Pulmonary artery endothelial cell (primary cell): ENCODE results near the gene CACNA2D3. TPM values are rescaled to one million over a fixed set of nuclear protein-coding genes. Genes with fewer than 3 reads are reported as not detected.
"Not testable (repeated sequence)": the region's sequence is repeated elsewhere in the genome, so short reads cannot be mapped to it uniquely, and the experiment has no call there.

Experiments used
- DNase-seq: peaks from one replicate; pipeline ENCODE4 v3.0.0-alpha.2; 2011; ENCODE audit warnings: low read depth, low spot score
- total RNA-seq: library from RNA; depleted of rRNA; stranded (reverse); fragments of >200 nt; gene quantifications from 2 replicates; pipeline ENCODE4 v1.2.3, GENCODE V29; 2014

CACNA2D3 gene
- total RNA-seq, 1 donor from 2014 or later = not detected

GRCh38 chr3:54625805-54626787, 503.7 kb downstream of the CACNA2D3 start:
- no peak for DNase-seq

DNA sequence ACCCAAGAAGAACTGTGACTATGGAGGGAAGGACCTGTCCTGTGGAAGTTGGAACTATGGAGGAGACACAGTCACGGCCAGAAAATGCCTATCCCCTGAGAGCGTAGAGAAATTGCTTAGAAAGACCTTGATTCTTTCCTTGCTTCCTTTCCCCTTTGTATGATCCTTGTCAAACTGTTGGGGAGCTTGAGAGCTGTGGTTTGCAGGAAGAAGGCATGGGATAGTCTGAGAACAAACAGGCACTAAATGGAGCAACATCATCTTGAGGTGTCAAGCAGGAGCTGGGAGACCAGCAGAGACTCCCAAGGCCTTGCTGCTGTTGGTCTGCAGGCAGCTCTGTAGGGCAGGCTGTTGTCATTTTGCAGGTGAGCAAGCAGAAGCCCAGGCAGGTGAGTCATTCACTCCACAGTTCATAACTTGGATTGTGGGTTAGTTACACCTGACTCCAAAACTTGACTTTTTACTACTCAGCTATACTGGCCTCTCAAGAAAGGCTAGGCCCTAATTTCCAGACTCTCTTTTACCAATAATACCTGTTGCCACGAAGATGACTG, 506.6 kb downstream of the CACNA2D3 start:
- DNase-seq = no peak

DNA sequence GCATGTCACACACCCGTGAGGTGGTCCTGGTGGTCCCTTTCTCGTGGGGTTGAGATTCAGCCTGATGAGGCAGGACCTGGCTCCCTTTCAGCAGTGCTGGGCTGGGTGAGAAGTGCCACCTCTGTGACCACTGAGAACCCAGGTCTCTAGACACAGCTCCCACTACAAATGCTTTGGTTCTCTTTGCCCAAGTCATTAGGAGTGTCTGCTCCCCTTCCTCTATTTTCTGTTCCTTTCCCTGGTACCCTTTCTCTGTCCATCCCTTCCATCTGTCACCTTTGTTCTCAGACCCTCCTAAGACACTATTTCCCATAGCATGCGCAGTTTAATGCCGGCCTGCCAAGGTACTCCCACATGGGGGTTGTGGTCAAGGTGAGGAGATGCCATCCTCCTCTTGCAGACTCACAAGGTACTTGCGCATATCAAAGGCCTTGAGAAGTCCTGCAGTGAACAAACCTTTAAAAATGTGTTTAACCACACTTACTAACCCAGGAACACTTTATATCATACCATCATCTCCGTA, 507.8 kb downstream of the CACNA2D3 start:
- DNase-seq = no peak

GRCh38 chr3:54631001-54631400, 508.6 kb downstream of the CACNA2D3 start:
- not testable (repeated sequence) for DNase-seq

- DNase-seq = no peak
These were observed 509.4 kb downstream of the CACNA2D3 start for GRCh38 chr3:54631516-54632325.

- no peak for DNase-seq
These were observed 509.9 kb downstream of the CACNA2D3 start for GRCh38 chr3:54632326-54632665.

GRCh38 chr3:54632834-54633233, 510.5 kb downstream of the CACNA2D3 start:
- DNase-seq = no peak

GRCh38 chr3:54633444-54634121, 511.2 kb downstream of the CACNA2D3 start:
- DNase-seq = no peak

DNA sequence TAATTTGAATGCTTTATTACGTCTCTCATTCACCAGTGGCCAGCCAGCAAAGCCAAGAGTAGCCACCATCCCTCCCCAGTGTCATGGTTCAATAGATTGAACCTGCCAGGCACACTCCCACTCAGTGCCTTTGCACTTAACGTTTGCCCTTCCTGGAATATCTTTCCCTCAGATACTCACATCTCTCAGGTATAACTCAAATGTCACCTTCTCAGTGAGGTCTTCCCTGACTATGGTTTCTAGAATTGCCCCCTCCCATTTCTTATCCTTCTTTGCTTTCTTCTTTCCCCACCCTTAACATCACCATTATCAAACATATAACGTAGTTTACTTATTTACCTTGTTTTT, 511.7 kb downstream of the CACNA2D3 start:
- DNase-seq = no peak

DNA sequence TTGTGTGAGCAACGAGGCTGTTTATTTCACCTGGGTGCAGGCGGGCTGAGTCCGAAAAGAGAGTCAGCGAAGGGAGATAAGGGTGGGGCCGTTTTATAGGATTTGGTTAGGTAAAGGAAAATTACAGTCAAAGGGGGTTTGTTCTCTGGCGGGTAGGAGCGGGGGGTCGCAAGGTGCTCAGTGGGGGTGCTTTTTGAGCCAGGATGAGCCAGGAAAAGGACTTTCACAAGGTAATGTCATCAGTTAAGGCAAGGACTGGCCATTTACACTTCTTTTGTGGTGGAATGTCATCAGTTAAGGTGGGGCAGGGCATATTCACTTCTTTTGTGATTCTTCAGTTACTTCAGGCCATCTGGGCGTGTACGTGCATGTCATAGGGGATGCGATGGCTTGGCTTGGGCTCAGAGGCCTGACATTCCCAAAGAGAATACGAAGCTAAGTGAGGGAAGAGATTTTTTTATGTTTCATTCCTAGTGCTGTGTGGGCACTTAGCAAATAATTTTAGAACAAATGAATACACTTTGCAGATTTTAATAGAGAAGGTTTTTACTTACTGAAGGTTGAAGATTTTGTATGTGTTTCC, 517.5 kb downstream of the CACNA2D3 start:
- not testable (repeated sequence) for DNase-seq

DNA sequence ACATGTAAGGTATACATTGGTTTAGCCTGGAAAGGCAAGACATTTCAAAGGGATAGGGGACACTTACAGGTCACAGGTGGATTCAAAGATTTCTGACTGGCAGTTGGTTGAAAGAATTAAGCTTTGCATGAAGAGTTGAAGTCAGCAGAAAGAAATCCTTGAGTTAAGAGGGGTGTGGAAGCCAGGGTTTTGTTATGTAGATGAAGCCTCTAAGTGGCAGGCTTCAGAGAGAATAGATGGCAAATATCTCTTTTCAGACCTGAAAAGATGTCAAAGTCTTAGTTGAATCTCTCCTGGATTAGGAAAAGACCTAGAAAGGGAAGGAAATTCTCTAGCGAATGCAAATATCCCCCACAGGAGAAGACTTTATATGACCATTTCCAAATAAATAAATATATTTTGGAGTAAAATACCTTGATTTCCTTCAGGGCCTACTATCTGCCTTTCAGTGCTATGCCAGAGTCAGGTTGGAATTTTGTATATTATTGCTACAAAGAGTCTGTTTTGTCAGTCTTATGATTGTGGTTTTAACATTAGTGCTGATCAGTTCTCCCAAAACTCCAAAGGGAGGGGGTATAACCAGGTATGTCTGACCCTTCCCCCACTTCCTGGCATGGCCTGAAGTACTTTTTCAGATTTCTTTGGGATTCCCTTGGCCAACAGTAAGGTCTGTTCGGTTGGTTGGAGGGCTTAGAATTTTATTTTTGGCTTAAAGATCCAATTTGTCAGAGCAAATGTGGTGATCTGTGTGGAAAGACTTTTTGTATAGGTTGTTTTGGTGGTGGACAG, 519.1 kb downstream of the CACNA2D3 start:
- DNase-seq = no peak

DNA sequence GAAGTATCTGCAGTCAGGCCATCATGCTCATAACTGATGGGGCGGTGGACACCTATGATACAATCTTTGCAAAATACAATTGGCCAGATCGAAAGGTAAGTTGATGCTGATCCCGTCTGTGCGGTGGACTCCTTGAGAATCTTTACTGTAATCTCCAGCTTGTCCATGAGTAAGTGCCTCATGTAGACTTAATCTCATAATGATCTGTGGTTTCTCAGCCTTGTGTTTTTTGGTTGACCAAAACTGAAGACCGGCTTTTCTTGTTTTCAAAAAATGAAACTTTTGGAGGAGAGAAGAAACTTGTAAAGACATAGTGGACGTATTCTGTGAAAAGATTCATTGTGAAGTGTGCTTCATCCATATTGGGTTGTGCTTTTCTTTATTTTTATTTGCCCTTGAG, 519.8 kb downstream of the CACNA2D3 start:
- DNase-seq = no peak

DNA sequence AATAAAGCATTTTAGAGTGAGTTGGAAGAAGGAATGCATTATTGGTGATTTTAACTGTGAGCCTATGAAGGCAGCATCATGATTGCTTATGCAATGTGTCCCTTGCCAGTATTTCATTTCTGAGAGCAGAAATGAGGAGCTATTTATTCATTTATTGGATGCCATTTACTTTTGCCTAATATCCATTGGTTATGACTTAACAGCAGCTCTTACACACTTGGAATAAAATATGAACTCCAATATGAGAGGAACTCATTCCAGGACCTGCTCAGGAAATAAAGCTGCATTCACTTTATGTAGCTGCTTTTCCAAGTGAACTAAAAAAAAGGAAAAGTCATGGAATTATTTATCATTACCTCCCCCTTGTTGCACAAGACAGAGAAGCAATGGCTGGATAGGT, 525.4 kb downstream of the CACNA2D3 start:
- no peak for DNase-seq

DNA sequence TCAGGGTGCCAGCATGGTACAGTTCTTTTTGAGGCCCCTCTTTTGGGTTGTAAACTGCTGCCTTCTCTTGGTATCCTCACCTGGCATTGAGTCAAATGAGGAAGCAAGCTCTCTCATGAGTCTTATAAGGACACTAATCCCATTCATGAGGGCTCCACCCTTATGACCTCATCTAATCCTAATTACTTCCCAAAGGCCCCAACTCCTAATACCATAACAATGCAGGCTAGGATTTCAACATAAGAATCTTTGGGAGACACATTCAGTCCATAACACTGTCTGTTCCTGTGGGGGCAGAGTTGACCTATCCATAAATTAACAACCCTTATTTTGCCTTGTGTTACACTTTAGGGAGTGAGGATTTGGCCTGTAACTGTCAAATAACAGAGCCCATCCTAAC, 527.2 kb downstream of the CACNA2D3 start:
- no peak for DNase-seq

- no peak for DNase-seq
These were observed 531.3 kb downstream of the CACNA2D3 start for GRCh38 chr3:54653456-54654195.

DNA sequence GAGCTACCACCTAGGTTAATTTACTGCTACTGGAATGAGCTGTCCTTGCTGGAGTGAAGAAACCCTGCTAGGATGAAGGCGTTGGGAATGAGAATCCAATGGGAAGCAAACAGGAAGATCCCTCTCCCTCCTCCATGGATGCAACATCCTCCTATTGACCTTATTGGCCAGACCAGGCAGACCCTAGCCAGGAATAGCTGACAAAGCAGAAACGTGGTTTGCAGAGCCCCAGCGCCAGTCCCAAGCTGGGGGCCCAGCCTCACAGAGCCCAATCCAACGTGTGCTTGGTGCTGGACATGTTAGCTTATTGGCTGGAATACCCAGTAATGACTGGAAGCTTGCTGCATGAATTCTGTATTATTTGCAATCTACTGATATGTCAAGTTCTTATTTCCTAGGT, 532.4 kb downstream of the CACNA2D3 start:
- no peak for DNase-seq

GRCh38 chr3:54659347-54659746, 537.0 kb downstream of the CACNA2D3 start:
- no peak for DNase-seq

GRCh38 chr3:54660714-54661132, 538.4 kb downstream of the CACNA2D3 start:
- no peak for DNase-seq

- DNase-seq = no peak
These were observed 538.8 kb downstream of the CACNA2D3 start for GRCh38 chr3:54661151-54661550.
